SKM-1 treated with dmso at 0.1 percent for 144 hours (cell line): Measurements from ENCODE around the gene RASGRF1.

ENCODE experiments used
- DNase-seq: peaks from one replicate; lab custom pipeline; 2025; ENCODE audit not compliant: unreplicated experiment; lab: John Stamatoyannopoulos, UW

RASGRF1 gene

DNA sequence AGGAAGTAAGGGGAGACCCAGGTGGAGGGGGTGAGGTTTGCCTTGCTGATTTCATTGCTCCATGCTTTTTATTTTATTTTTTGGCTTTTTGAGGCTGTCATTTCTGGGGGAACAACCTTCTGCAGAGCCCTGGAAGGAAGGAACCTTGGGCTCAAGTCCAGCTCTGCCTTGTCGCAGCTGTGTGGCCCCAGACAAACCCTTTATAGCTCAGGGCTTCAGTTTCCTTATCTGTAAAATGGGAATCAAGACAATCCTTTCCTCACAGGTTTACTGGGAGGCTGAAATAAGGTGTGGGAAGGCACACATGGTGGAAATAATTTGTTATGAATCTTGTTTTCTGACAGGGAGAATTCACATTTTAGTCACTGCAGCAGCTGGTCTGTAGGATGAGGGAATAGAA lies 100.3 kb downstream of the RASGRF1 start:
- DNase-seq: no peak

DNA sequence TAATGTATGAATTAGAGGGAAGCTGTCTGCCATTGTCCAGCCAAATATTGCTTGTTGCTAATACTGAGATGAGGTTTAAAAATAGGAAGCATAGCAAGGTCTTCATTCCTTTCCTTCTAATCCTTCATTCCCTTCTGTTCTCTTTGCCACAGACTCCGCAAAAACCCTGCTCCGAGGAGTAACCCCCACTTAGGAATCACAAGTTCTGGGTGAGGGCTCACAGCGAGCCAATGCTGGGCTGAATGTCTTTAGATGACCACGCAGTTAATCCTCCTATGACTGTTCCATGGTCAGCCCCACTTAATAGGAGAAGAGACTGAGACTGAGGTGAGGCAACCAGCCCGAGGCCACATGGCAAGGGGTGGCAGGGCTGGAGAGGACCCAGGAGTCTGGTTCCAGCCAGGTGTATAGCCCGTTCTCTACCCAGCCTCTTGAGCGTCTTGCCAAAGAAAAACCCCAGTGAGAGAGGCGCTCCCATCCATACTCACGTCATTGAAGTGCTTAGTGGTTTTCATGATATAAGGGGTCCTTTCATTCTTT lies 100.8 kb downstream of the RASGRF1 start:
- DNase-seq: no peak

DNA sequence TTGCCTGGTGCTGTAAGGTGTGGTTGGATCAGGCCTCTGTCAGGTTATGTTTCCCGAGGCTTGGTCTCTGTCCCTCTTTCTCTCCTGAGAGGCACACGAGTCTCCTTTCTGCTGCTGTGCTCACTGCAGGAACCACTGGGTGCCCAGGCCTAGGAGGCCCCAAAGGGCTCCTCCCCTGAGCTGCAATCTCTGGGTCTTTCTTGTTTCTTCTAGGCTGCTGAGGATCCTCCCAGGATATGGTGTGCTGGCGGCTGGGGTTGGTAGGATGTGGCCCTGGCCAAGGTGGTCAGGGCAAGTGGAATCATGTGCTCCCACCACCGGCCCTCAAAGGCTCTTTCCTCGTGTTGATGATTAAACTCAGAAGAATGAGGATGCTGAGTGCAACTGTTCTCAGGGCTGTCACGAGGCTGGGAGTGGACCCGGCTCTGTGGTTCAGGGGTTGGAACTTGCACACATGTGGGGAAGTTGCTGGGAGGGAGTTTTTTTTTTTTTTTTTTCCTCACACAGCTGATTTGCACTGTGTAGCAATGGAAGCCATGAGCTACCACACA lies 102.1 kb downstream of the RASGRF1 start:
- DNase-seq: peak; percentile 64

DNA sequence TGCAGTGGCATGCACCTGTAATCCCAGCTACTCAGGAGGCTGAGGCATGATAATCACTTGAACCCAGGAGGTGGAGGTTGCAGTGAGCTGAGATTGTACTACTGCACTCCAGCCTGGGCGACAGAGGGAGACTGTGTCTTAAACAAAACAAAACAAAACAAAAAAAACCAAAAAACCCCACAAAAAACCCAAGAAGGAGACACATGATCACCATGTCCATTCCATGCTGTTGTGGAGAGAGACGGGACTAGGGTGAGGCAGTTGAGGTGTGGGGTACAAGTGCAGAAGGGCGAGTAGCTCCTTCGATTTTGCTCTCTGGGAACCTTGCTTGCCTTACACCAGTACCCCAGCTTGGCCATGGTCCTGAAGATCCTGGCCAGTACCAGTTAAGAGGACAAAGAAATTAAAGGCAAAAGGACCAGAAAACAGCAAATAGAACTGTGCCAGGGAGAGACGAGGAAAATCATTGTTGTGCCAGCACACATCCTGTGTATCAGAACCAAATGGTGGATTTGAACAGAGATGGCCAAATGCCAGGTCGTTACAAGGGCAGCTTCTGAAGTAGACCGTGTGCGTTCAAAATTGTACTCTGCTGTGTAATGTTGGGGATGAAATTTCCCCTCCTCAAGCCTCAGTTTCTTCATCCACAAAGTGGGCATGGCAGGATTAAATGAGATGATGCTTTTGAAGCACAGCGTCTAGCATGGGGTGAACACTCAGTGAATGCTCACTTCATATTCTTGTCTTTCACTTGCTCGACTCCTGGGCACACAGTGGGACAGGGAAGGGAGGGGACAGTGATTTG lies 102.8 kb downstream of the RASGRF1 start:
- DNase-seq: no peak

DNA sequence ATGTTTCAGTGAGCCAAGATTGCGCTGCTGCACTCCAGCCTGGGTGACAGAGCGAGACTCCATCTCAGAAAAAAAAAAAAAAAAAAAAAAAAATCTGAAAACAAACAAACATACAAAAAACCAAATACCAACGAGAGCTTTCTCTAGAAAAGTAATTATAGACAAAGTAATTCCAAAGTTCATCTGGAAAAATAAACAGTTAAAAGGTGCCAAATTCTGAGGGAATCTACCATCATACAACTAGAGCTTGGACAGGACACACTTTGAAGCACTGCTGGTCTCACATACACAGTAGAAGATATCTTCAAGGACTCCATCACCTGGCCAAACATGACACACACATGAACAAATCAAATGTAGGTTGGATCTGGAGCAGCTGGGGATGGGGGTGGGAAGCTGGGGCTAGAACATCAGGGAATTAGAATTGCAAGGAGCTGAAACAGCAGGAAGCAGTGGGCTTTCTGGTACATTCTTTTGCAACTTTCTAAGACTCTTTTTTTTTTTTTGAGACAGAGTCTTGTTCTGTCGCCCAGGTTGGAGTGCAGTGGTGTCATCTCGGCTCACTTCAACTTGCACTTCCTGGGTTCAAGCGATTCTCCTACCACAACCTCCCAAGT lies 104.6 kb downstream of the RASGRF1 start:
- no peak for DNase-seq

DNA sequence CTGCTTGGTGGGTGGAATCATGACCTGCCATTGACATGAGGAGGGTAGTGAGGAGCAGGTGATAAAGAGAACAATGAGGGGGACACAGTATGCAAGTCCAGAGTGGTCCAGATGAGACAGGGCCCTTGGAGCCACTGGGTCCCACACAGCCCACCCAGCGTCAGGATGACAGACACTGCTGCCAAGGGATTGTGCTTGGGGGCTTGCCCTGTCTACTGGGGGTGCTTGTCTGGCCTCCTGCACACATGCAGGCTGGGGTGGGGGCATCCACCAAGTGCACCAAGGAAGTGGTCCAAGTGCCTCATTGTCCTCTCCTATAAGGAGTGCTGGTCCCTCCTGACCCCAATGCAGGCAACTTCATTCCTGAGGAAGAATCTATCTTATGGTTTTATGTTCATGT lies 106.5 kb downstream of the RASGRF1 start:
- DNase-seq: no peak

DNA sequence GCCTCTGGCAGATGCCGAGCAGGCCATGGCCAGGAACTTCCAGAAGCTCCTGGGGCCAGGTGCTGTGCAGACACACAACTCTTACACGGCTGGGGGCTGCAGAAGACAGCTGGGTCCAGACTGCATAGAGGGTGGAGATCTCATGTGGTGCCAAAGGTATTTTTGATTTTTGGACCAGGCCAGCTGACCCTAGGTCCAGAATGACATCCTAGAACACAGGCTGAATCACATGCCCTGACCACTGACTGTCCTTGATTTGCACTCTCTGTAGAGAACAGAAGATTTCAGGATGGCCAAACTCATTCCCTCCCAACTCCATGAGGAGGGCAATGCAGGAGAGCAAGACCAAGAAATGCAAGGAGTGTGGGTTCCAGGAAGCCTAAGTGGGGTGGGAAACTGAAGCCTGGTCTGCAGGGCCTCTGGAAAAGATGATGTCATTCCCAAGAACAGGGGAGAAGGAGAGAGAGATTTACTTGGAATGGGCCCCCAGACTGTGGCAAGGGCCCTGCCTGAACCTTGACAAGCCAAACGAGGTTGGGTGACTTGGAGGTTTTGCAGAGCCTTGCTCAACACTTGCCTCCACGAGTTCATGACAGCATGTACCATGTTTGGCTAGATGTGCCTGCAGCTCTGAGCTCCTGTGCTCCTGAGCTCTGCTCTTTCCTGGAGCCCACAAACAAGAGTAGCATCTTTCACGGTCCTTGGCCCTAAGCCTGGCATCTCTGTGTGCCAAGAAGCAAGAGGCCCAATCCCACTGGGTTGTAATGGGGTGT lies 107.2 kb downstream of the RASGRF1 start:
- DNase-seq: no peak

DNA sequence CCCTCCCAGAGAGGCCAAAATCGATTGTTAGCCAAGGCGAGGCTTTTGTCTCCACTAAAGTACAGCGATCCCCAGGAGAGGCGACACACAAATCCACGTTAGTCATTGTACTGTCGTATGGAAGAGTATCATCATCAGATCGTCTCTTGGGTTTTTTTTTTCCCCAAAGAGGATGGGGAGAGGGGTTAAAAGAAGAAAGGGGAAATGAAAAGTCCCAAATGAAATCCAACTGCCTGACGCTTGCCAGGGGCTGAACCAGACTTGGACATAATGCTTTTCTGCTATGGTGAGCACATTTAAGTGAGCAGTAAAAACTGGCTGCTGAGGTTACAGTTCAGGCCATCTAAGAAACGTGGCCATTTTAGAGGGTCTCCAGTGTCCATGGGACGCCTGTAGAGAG lies 107.8 kb downstream of the RASGRF1 start:
- DNase-seq: no peak

DNA sequence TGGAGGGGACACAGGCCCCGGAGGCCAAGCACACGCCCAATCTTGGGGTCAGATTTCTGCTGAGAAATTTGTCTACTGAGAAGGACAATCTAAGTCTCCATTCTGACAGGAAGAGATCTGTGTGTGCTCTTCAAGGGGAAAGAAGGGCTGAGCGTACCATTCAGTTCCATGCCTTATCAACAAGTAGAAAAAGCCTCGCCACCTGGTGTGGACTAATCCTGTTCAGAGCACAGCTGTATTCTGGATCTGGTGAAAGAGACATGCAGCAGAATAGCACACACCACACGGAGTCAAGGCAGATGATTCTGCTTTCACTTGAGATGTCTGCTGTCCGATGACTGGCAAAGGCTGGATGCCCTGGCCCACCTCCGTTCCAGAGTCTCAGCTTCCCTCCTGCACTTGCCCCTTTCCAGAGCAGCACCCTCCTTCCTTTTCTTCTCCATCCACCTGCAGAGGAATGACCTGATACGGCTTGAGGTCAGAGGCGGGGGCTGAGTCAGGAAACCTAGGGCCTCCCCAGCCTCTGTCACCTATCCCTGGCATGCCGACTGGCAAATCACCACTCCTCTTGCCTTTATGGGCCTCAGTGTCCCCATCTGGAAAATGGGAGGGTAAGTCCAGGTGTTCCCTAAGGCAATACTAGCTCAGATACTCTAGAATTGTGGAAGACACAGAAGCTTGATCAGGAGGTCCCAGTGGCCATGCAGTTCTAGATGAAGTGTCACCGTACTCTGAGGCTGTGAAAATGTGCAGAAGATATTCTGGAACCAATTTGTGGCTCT lies 108.9 kb downstream of the RASGRF1 start:
- DNase-seq: no peak

DNA sequence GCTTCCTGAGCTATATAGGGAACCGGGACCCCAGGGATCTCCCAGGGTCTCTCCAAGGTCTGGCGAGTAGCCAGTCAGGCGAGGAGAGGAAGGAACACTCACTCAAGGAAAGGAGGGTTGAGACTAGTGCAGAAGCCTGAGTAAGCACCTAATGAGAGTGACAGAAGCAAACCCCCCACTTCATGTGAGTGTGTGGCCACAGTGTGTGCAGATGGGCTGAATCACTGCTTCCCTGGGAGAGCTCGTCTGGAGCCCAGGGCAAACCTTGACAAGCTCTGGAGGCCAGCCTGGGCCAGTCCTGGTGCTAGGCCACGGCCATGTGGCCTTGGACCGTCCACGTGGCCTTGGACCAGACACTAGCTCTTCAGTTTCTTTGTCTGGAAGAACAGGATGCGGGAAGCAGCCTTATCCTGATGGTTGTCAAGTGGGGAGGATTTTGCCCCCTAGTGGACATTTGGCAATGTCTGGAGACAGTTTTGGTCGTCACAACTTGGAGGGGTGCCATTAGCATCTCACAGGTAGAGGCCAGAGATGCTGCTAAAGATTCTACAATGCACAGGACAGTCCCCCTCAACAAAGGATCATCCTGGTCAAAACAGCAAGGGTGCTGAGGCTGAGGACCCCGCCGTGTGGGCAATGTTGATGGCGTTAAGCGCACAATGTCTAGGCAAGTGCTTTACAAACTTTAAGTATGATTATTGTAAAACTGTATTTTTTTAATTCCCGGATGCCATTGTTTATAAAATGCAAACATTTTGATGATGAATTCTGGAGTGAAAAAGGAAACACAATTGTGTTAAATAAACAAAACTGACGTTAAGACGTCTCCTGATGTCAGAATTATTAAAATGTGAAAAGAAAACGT lies 110.9 kb downstream of the RASGRF1 start:
- peak; percentile 26 for DNase-seq

DNA sequence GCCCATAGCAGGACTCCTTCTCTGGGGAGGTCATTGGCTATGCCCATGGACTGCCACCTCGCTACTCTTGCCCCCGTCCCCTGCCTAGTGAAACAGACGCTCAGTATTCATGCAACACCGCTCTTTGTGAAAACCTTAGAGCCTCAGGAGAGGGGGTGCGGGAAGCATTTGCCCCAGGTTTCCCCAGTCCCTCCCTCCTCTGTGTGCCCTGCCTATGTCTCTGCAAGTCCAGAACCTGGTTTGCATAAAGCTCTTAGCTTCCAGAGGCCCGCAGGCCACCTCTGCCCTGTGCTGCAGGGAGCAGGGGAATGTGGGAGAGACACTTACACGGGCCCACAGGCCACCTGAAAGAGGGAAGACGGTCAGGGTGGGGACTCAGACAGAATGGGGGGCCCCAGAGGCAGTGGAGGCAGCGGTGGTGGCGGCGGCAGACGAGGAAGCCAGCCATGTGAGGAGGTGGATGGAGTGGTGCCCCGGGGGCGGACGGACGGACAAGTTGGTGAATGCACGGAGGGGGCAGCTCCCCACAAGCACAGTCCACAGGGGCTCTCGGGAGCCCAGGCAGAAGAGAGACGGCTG lies 111.9 kb downstream of the RASGRF1 start:
- DNase-seq: no peak

DNA sequence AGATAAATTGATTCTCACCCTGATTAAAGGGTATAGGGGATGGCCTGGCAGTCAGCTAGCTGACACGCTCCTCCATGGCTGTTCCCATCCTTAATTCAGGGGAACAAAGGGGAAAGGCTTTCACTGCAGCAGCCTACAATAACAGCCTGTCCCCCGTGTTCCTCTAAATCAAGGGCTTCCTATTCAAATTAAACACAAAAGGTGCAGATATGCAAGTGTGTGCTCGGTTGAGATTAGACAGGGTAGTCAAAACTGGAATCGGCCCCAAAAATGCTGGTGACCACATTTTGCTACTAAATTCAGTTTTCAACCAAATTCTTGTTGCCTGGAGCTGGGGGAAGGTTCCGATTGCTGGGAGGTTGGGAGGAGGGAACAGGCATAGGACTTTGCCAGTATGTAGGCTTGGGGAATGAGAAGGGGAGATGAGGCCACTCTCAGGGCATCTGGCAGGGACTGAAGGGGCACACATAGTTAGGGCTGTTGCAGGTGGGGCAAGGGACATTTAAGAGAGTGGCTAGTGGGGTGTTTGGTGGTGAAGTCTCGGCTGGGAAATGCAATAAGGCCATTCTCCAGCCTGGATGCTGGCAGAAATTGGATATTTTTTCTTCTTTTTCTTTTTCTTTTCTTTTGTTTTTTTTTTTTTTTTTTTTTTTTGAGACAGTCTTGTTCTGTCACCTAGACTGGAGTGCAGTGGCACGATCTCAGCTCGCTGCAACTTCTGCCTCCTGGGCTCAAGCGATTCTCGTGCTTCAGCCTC lies 112.8 kb downstream of the RASGRF1 start:
- no peak for DNase-seq

DNA sequence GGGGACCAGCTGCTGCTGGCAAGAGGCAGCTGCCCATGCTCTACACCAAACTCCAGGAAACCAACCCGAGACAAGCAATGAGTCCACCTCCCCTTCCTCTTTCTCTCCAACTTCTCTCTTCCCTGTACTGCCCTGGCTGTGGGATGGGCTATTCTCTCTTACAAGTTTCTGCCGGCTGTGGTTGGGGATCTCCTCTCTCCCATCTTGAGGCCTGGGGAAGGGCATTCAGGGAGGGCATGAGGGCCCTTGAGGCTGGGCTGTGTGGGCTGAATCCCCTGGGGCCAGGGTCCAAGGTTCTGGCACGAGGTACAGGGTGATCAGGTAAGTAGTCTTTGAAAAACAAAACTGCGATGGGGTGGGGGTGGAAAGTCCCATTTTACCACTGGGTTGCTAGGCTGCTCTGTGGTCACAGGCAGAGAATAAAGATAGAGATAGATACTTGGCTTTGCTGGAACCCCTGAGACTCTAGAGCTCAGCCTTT lies 113.4 kb downstream of the RASGRF1 start:
- peak; percentile 71 for DNase-seq

DNA sequence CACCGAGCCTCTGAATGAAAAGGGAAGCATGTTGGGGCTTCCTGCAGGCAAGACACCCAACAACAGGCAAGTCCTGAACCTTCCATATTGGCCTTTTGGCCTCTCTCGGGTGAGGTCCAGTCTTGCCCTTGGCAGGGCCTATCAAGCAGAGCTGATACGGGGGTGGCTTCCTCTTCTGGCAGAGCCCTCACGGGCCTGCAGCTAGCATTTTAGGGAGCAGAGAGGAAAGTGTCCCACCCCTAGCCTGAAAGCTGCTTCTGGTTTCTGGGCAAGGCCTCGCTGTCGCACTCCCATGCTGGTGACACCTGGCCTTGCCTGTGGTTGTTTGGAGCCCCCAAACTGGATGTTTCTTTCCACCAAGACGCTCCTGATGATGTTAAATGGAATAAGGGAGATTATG lies 113.9 kb downstream of the RASGRF1 start:
- DNase-seq: no peak

DNA sequence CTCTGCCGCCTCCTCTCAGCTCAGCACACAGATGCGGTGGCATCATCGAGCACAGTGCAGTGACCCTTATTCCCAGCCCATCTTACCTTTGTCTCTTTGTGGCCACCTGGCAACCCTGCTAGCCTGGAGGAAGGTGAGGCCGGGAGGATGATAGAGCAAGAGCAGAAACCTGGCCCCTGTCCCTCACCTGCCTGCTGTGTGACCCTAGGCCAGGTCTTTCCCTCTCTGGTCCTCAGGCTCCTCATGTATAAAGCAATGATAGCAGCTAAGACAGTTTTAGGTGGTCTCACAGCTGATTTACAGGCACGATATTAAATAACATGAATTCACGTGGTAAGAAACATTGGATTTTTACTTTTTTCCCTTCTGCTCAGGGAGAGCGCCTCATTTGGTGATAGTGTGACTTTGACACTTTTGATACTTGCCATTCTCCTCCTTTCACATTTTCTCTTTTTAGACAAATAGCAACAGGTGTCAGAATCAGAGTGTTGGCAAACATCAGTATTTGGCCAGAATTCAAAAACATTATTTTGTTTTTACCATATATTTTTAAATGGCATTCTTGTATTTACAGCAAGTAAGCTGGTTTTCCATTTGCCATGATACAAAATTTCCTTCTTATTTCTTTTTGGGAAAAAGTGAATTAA lies 116.2 kb downstream of the RASGRF1 start:
- no peak for DNase-seq

DNA sequence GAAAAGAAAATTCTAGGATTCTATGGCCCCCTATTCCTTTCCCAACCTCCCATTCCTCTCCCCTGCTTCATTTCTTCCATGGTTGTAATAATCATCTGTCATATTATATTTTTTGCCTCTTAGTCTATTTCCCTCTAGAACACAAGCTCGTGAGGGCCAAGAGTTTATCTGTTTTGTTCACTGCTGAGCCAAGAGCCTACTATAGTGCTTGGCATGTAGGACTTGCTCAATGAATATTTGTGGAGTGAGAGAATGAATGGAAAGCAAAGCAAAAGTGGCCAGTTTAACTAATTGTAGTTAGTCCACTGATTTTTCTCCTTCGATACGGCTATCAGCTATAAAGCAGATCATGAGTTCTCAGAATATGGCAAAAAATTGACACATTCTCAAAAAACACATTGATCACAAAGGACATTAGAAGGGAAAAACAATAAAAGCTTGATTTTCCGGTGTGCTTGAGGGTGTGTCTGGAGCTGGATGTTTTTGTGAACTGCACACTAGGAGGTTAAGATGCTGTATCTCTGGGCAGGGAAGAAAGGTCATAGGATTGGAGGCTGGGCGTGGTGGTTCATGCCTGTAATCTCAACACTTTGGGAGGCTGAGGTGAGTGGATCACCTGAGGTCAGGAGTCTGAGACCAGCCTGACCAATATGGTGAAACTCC lies 120.8 kb downstream of the RASGRF1 start:
- DNase-seq: no peak

DNA sequence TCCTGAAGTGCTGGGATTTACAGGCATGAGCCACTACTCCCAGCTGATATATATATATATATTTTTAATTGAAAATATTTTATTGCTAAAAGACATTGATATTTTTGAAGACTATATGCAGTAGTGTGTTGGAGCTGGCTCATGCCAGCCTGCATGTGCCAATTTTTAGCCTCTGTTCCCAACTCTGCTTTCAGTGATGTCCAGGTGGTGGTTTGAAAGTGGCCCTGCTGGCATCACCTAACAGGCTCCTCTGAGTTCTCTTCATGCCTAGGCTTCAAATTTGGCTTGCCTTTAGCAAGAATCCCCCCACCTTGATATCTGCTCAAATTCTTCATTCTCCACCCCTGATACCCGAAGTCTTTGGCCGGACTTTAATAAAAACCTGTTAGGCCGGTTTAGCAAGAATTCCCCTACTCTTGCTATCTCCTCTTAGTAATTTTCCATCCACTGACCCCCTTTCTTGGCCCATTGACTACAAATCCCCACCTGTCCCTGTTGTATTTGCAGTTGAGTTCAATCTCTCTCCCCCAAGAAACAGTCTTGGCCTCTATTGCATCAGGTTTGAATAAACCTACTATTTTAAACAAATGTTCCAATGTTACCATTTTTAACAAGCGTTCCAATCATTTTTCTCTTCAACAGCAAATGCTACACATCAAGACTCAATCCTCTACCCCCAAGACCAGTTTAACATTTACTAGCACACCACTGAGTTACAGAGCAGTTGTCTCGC lies 121.9 kb downstream of the RASGRF1 start:
- no peak for DNase-seq
